ENCODE data around the gene TRIM72.

DNA sequence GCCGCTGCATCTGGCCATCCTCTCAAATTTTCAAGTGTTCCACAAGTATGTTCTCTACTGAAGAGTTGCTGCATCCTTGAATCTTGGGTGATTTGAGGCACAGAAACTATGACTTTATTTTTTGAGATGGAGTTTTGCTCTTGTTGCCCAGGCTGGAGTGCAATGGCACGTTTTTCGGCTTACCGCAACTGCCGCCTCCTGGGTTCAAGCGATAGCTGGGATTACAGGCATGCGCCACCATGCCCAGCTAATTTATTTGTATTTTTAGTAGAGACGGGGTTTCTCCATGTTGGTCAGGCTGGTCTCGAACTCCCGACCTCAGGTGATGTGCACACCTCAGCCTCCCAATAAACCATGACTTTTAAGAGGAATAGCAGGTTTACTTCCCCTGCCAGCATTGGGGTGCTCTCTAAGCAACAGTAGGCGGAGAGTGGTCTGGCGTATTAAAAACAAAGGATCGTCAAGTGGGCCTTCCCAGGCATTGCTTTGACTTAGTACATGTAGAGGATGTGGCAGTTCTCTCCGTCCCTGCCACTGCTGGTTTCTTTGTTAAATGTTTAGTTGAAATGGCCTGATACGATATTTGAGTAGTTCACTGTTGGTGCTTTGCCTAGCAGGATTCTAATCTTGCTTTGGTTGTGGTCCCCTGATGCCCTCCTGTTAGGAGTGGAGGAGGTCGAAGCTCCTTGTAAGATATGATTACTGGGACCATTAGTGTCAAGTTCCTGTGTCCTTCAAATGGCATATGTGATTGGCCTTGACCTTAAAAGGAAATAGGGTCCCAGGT lies 20.9 kb upstream of the TRIM72 start:
- TF ChIP-seq, protein P1, sequence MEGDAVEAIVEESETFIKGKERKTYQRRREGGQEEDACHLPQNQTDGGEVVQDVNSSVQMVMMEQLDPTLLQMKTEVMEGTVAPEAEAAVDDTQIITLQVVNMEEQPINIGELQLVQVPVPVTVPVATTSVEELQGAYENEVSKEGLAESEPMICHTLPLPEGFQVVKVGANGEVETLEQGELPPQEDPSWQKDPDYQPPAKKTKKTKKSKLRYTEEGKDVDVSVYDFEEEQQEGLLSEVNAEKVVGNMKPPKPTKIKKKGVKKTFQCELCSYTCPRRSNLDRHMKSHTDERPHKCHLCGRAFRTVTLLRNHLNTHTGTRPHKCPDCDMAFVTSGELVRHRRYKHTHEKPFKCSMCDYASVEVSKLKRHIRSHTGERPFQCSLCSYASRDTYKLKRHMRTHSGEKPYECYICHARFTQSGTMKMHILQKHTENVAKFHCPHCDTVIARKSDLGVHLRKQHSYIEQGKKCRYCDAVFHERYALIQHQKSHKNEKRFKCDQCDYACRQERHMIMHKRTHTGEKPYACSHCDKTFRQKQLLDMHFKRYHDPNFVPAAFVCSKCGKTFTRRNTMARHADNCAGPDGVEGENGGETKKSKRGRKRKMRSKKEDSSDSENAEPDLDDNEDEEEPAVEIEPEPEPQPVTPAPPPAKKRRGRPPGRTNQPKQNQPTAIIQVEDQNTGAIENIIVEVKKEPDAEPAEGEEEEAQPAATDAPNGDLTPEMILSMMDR (IDR thresholded peaks at IDR 0.05) = no peak
- no peak for TF ChIP-seq EZH2 (IDR thresholded peaks at IDR 0.05)
- no peak for TF ChIP-seq EZH2phosphoT487 (IDR thresholded peaks at IDR 0.05)
